ENCODE measurements around the gene PRRG2. TPM values are rescaled to one million over a fixed set of nuclear protein-coding genes. Genes with fewer than 3 reads are reported as not detected.

The PRRG2 gene
- total RNA-seq, 1 experiment from 2014 or later = 3.3 TPM

DNA sequence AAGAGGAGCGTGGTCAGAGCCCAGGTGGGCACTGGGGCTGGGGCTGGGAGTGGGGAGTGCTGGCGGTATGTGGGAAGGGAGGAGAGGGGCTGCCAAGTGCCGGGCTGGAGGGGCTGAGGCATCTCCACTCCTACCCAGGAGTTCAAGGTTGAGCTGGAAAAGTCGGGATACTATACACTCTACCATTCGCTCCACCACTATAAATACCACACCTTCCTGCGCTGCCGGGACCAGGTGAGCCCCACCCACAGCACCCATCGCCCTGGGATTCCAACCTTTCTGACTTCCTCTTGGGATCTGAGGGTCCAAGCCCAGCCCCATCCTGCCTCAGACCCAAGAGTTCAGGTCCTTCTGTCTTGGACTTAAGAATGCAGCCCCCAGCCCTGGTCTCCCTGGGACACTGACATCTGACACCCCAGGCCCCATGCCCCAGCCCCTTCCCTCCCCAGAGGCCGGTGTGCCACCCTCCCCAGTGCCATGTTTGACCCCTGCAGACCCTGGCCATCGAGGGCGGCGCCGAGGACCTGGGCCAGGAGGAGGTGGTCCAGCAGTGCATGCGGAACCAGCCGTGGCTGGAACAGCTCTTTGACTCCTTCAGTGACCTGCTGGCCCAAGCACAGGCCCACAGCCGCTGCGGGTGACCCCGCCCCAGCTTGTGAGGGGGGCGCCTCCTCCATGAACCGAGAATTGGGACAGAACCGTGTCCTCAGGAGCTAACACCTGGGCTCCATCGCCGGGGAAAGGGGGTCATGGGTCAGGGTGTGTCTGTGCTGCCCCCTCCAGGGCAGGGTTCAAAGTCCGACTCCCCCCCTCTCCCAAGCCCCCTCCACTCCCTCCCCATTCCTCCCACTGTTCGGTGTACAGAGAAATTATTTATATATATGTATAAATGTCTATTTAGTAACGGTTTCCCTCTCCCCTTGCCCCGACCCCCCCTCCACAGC, 44.1 kb downstream of the PRRG2 start:
- no peak for DNase-seq

More for the DNA sequence above, 44.1 kb downstream of the PRRG2 start:
- Histone ChIP-seq H4K20me1 (ENCODE audit: control insufficient read depth, insufficient read depth, insufficient read length) (no peaks in the 10 kb centered on the region), H3K4ac (ENCODE audit: low read depth, low read length) (no peak overlapping the region), H2BK20ac (ENCODE audit: low read depth, low read length, poor library complexity, severe bottlenecking) (no peak overlapping the region), H3T11ph (ENCODE audit: low read length) (no peak overlapping the region), H4K8ac (replicated peaks; ENCODE audit: insufficient read length, low read depth, low read length) (no peak overlapping the region), H3K23me2 (ENCODE audit: insufficient read length, low read depth, low read length, poor library complexity, severe bottlenecking) (no peaks in the 10 kb centered on the region), H3K79me1 (ENCODE audit: insufficient read depth, low read depth, low read length, poor library complexity, severe bottlenecking) (no peaks in the 10 kb centered on the region), H3K79me2 (ENCODE audit: insufficient read depth, low read length) (no peaks in the 10 kb centered on the region), H3K14ac (ENCODE audit: insufficient read depth, low read length) (no peak overlapping the region), H2BK5ac (ENCODE audit: insufficient read length, low read length) (no peak overlapping the region), H3K27me3 (ENCODE audit: insufficient read depth, low read length) (no peaks in the 10 kb centered on the region), H2BK15ac (ENCODE audit: low read depth, low read length) (no peak overlapping the region), H3K18ac (ENCODE audit: insufficient read length, low read depth, low read length) (no peak overlapping the region), H2AK5ac (ENCODE audit: insufficient read length, low read length) (no peak overlapping the region), H3K9ac (ENCODE audit: extremely low read depth, insufficient read length, low read length) (no peak overlapping the region), H3K4me2 (ENCODE audit: insufficient read depth, insufficient read length, low read length) (no peak overlapping the region), H4K91ac (ENCODE audit: insufficient read length, low read depth, low read length) (no peak overlapping the region), H3K9me3 (ENCODE audit: control insufficient read depth, low read depth, low read length) (no peaks in the 10 kb centered on the region), H4K5ac (ENCODE audit: insufficient read length, low read depth, low read length) (no peak overlapping the region), H3K23ac (ENCODE audit: insufficient read length, low read depth, low read length) (no peak overlapping the region), H2BK12ac (ENCODE audit: insufficient read length, low read depth, low read length) (no peak overlapping the region), H3K56ac (ENCODE audit: insufficient read length, low read depth, low read length) (no peak overlapping the region), H3K4me1 (ENCODE audit: insufficient read depth, low read length) (no peaks in the 10 kb centered on the region), H2BK120ac (ENCODE audit: low read depth, low read length, poor library complexity, severe bottlenecking) (no peak overlapping the region), H2AFZ (ENCODE audit: low read length) (no peak overlapping the region), H3K27ac (ENCODE audit: insufficient read length, low read depth, low read length) (no peak overlapping the region)
- Mint-ChIP-seq H3K4me1 (no peaks in the 10 kb centered on the region), H3K4me3 (no peak overlapping the region), H3K9me3 (no peaks in the 10 kb centered on the region), H3K27ac (no peak overlapping the region), H3K27me3 (ENCODE audit: low read depth) (no peaks in the 10 kb centered on the region; the same call in 1 of the 2 replicates), H3K36me3 (ENCODE audit: insufficient read depth in 1 of 3, low read depth in 3 of 3) (peaks cover 29 to 59% (median 58%) of the 10 kb centered on the region in 3 experiments)
- WGBS (ENCODE audit: extremely low coverage, insufficient read length, low lambda C conversion rate) = no CpG with 5 or more reads among the region's 27 CpGs
- TF ChIP-seq, protein P1, sequence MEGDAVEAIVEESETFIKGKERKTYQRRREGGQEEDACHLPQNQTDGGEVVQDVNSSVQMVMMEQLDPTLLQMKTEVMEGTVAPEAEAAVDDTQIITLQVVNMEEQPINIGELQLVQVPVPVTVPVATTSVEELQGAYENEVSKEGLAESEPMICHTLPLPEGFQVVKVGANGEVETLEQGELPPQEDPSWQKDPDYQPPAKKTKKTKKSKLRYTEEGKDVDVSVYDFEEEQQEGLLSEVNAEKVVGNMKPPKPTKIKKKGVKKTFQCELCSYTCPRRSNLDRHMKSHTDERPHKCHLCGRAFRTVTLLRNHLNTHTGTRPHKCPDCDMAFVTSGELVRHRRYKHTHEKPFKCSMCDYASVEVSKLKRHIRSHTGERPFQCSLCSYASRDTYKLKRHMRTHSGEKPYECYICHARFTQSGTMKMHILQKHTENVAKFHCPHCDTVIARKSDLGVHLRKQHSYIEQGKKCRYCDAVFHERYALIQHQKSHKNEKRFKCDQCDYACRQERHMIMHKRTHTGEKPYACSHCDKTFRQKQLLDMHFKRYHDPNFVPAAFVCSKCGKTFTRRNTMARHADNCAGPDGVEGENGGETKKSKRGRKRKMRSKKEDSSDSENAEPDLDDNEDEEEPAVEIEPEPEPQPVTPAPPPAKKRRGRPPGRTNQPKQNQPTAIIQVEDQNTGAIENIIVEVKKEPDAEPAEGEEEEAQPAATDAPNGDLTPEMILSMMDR (conservative IDR thresholded peaks at IDR 0.05) = no peak

All from H9 (cell line).